ENCODE results near the gene VTA1. TPM values are rescaled to one million over a fixed set of nuclear protein-coding genes. Genes with fewer than 3 reads are reported as not detected.
"Not testable (repeated sequence)": the region's sequence is repeated elsewhere in the genome, so short reads cannot be mapped to it uniquely, and the experiment has no call there.

VTA1 gene
- 41.7 and 43.5 TPM in 2 replicates for total RNA-seq

- intact Hi-C loops (cut with micrococcal nuclease) = loop anchor here (1.0 to 10.0 kb wide), 19 partner anchors 60 to 1948 kb away; partner anchors contain the start of genes ADAT2, AIG1, FUCA2 and LTV1
Observed at GRCh38 chr6:142146828-142147662, at the start of gene VTA1, which contains the start of gene NMBR. Gene VTA1 (plus strand): TSS chr6:142147263. CDS start chr6:142147288, 25 bp downstream. Gene NMBR (minus strand): TSS chr6:142147122. CDS start chr6:142088658, 58,464 bp downstream.

- intact Hi-C loops (cut with micrococcal nuclease) = not testable (repeated sequence)
Observed at GRCh38 chr6:142104820-142105219, 42.2 kb upstream of the VTA1 start.

GRCh38 chr6:142110820-142111219 is 36.2 kb upstream of the VTA1 start:
- intact Hi-C loops (cut with micrococcal nuclease) = not testable (repeated sequence)

GRCh38 chr6:142112451-142113061 is 34.5 kb upstream of the VTA1 start:
- intact Hi-C loops (cut with micrococcal nuclease) = loop anchor here (1.0 kb wide), 3 partner anchors 95 to 435 kb away; no protein-coding TSS in a partner anchor

- intact Hi-C loops (cut with micrococcal nuclease) = no loop called here
Observed at GRCh38 chr6:142117366-142117765, 29.7 kb upstream of the VTA1 start.

- intact Hi-C loops (cut with micrococcal nuclease) = no loop called here
Observed at GRCh38 chr6:142118328-142118727, 28.7 kb upstream of the VTA1 start.

GRCh38 chr6:142118925-142119324 is 28.1 kb upstream of the VTA1 start:
- intact Hi-C loops (cut with micrococcal nuclease) = no loop called here

- intact Hi-C loops (cut with micrococcal nuclease) = no loop called here
Observed at GRCh38 chr6:142121342-142121741, 25.7 kb upstream of the VTA1 start.

GRCh38 chr6:142130814-142131213 is 16.2 kb upstream of the VTA1 start:
- intact Hi-C loops (cut with micrococcal nuclease) = no loop called here

GRCh38 chr6:142132625-142133024 is 14.4 kb upstream of the VTA1 start, which contains the start of gene GJE1:
Gene GJE1 (plus strand): TSS chr6:142132925. CDS start chr6:142133159, 234 bp downstream.
- intact Hi-C loops (cut with micrococcal nuclease) = no loop called here

- intact Hi-C loops (cut with micrococcal nuclease) = no loop called here
Observed at GRCh38 chr6:142138876-142139275, 8.2 kb upstream of the VTA1 start.

- intact Hi-C loops (cut with micrococcal nuclease) = loop anchor here (10.0 kb wide), 2 partner anchors 713 to 1923 kb away; no protein-coding TSS in a partner anchor
Observed at GRCh38 chr6:142141531-142141930, 5.5 kb upstream of the VTA1 start.

- intact Hi-C loops (cut with micrococcal nuclease) = no loop called here
Observed at GRCh38 chr6:142152746-142153145, 5.7 kb downstream of the VTA1 start.

GRCh38 chr6:142153196-142153595 is 6.1 kb downstream of the VTA1 start:
- intact Hi-C loops (cut with micrococcal nuclease) = no loop called here

GRCh38 chr6:142154336-142154735 is 7.3 kb downstream of the VTA1 start:
- intact Hi-C loops (cut with micrococcal nuclease) = no loop called here

GRCh38 chr6:142155091-142155490 is 8.0 kb downstream of the VTA1 start:
- intact Hi-C loops (cut with micrococcal nuclease) = no loop called here

- intact Hi-C loops (cut with micrococcal nuclease) = loop anchor here (1.0 kb wide), 2 partner anchors 49 to 232 kb away; no protein-coding TSS in a partner anchor
Observed at GRCh38 chr6:142155895-142156757, 9.1 kb downstream of the VTA1 start.

GRCh38 chr6:142156758-142157068 is 9.7 kb downstream of the VTA1 start:
- intact Hi-C loops (cut with micrococcal nuclease) = loop anchor here (1.0 kb wide), 2 partner anchors 49 to 232 kb away; no protein-coding TSS in a partner anchor

GRCh38 chr6:142162780-142163179 is 15.7 kb downstream of the VTA1 start:
- intact Hi-C loops (cut with micrococcal nuclease) = no loop called here

- intact Hi-C loops (cut with micrococcal nuclease) = no loop called here
Observed at GRCh38 chr6:142165227-142165626, 18.2 kb downstream of the VTA1 start.

- intact Hi-C loops (cut with micrococcal nuclease) = no loop called here
Observed at GRCh38 chr6:142167071-142167470, 20.0 kb downstream of the VTA1 start.
